IMR-90 (cell line): Measurements from ENCODE around the gene OSER1.

Source experiments
- BHLHE40 ChIP-seq: fragments of 150-350 bp; IDR thresholded peaks from 2 replicates; pipeline ENCODE4 v1.6.1; 2016; ENCODE audit warnings: mild to moderate bottlenecking, low read depth, low read length
- CEBPB ChIP-seq: IDR thresholded peaks from 2 replicates; pipeline ENCODE4 v1.6.1; 2012; ENCODE audit warnings: low read depth, low read length, improper control_type of control experiment
- CHD1 ChIP-seq: IDR thresholded peaks from 2 replicates; pipeline ENCODE4 v1.6.1; 2012; ENCODE audit warnings: low read depth, low read length, improper control_type of control experiment
- CTCF ChIP-seq: conservative IDR thresholded peaks from 2 replicates; pipeline ENCODE4 v1.5.1; 2012; ENCODE audit warnings: mild to moderate bottlenecking, low read depth, low read length, improper control_type of control experiment
- FOS ChIP-seq: fragments of 150-350 bp; IDR thresholded peaks from 2 replicates; pipeline ENCODE4 v1.6.1; 2016; ENCODE audit warnings: low read depth, low read length
- MAFK ChIP-seq: IDR thresholded peaks from 2 replicates; pipeline ENCODE4 v1.6.1; 2012; ENCODE audit warnings: low read depth, low read length, improper control_type of control experiment
- MAZ ChIP-seq: IDR thresholded peaks from 2 replicates; pipeline ENCODE4 v1.6.1; 2012; ENCODE audit warnings: low read depth, mild to moderate bottlenecking, low read length, improper control_type of control experiment, moderate library complexity, borderline replicate concordance
- MXI1 ChIP-seq: IDR thresholded peaks from 2 replicates; pipeline ENCODE4 v1.6.1; 2012; ENCODE audit warnings: low read depth, mild to moderate bottlenecking, low read length, moderate library complexity, borderline replicate concordance
- NFE2L2 ChIP-seq: fragments of 150-350 bp; IDR thresholded peaks from 2 replicates; pipeline ENCODE4 v1.6.1; 2016; ENCODE audit warnings: low read depth, mild to moderate bottlenecking, low read length
- POLR2A ChIP-seq: IDR thresholded peaks from 2 replicates; pipeline ENCODE4 v1.6.1; 2012; ENCODE audit warnings: mild to moderate bottlenecking, low read depth, low read length
- RAD21 ChIP-seq: IDR thresholded peaks from 2 replicates; pipeline ENCODE4 v1.6.1; 2012; ENCODE audit warnings: low read length, improper control_type of control experiment
- RCOR1 ChIP-seq: IDR thresholded peaks from 2 replicates; pipeline ENCODE4 v1.6.1; 2012; ENCODE audit warnings: mild to moderate bottlenecking, low read length, improper control_type of control experiment; ENCODE audit not compliant: insufficient replicate concordance
- RFX5 ChIP-seq: IDR thresholded peaks from 2 replicates; pipeline ENCODE4 v1.8.0; 2012; ENCODE audit warnings: low read depth, mild to moderate bottlenecking, low read length, moderate library complexity
- SMC3 ChIP-seq: fragments of 150-350 bp; IDR thresholded peaks from 2 replicates; pipeline ENCODE4 v1.6.1; 2016; ENCODE audit warnings: low read depth, mild to moderate bottlenecking, antibody characterized with exemption, low read length, moderate library complexity

GRCh38 chr20:44208770-44209169 lies 1.8 kb downstream of the OSER1 start:
- TF ChIP-seq CTCF = peak; percentile 30; the same call in 1 of the 2 replicates
- no peak; the same call in 1 of the 2 replicates for TF ChIP-seq POLR2A
- TF ChIP-seq MAFK = no peak
- no peak for TF ChIP-seq CHD1
- TF ChIP-seq RFX5 = no peak
- peak; percentile 53; the same call in 1 of the 2 replicates for TF ChIP-seq BHLHE40
- TF ChIP-seq RCOR1 = no peak
- no peak for TF ChIP-seq CEBPB
- no peak; the same call in 1 of the 2 replicates for TF ChIP-seq MAZ
- TF ChIP-seq FOS = no peak
- 0 out of 2 replicates have a peak, but pooled peaks have one; percentile 21 for TF ChIP-seq RAD21
- TF ChIP-seq NFE2L2 = no peak
- peak; percentile 80; the same call in 1 of the 2 replicates for TF ChIP-seq MXI1
- no peak for TF ChIP-seq SMC3
